WTC11 (cell line): ENCODE data around the gene ABCG1. TPM values are rescaled to one million over a fixed set of nuclear protein-coding genes. Genes with fewer than 3 reads are reported as not detected.

Experiments used
- ATAC-seq: fragments of 200-7000 bp; cut with Tn5 transposase; 2 replicates; pipeline ENCODE4 v1.10.0; 2021; ENCODE audit warnings: mild to moderate bottlenecking, moderate library complexity
- CTCF ChIA-PET: fragments of 300-600 bp; sonication (Branson Sonifier 250); formaldehyde crosslinking; loops from one replicate; lab custom pipeline; 2021; ENCODE audit warnings: antibody characterized with exemption; lab: Charles Lee
- POLR2A ChIA-PET: fragments of 350-600 bp; sonication (Branson Sonifier 250); formaldehyde crosslinking; loops from one replicate; lab custom pipeline; 2021; ENCODE audit warnings: antibody characterized with exemption; lab: Charles Lee
- DNase-seq: peaks from one replicate; pipeline ENCODE4 v3.0.0; 2021; ENCODE audit warnings: low spot score
- H3K27ac Mint-ChIP-seq: 2 replicates; pipeline ENCODE4 v1.8.0; 2021; ENCODE audit warnings: mixed read lengths
- H3K27me3 Mint-ChIP-seq: 2 replicates; pipeline ENCODE4 v1.8.0; 2021; ENCODE audit warnings: low read depth, mild to moderate bottlenecking, moderate library complexity, mixed read lengths
- H3K36me3 Mint-ChIP-seq: 2 replicates; pipeline ENCODE4 v1.8.0; 2021; ENCODE audit warnings: mixed read lengths
- H3K4me1 Mint-ChIP-seq: 2 replicates; pipeline ENCODE4 v1.8.0; 2022; ENCODE audit warnings: mixed read lengths
- H3K4me3 Mint-ChIP-seq: 2 replicates; pipeline ENCODE4 v1.8.0; 2021; ENCODE audit warnings: mild to moderate bottlenecking, moderate library complexity, mixed read lengths
- H3K9me3 Mint-ChIP-seq: 2 replicates; pipeline ENCODE4 v1.8.0; 2021; ENCODE audit warnings: mixed read lengths
- EMX1 ChIP-seq: fragments of 250-450 bp; sonication (Bioruptor Pico); IDR thresholded peaks from 2 replicates; pipeline ENCODE4 v1.8.0; 2021; ENCODE audit warnings: mild to moderate bottlenecking
- KAT7 ChIP-seq: sonication (generic); formaldehyde crosslinking; IDR thresholded peaks from 2 replicates; pipeline ENCODE4 v1.8.1; 2023; ENCODE audit warnings: missing genetic modification reagents, mild to moderate bottlenecking, borderline replicate concordance
- NFE2L1 ChIP-seq: sonication (generic); formaldehyde crosslinking; IDR thresholded peaks from 2 replicates; pipeline ENCODE4 v1.8.1; 2023; ENCODE audit warnings: missing genetic modification reagents
- NR1H2 ChIP-seq: sonication (generic); formaldehyde crosslinking; IDR thresholded peaks from 2 replicates; pipeline ENCODE4 v1.9.0; 2021; ENCODE audit warnings: mild to moderate bottlenecking, moderate library complexity, missing genetic modification reagents
- NR3C1 ChIP-seq: sonication (generic); formaldehyde crosslinking; conservative IDR thresholded peaks from 2 replicates; pipeline ENCODE4 v1.8.1; 2023; ENCODE audit warnings: low read depth, mild to moderate bottlenecking, missing genetic modification reagents
- RELA ChIP-seq: sonication (generic); formaldehyde crosslinking; IDR thresholded peaks from 2 replicates; pipeline ENCODE4 v1.8.1; 2022; ENCODE audit warnings: missing genetic modification reagents, mild to moderate bottlenecking, borderline replicate concordance
- SMAD4 ChIP-seq: sonication (generic); formaldehyde crosslinking; IDR thresholded peaks from 2 replicates; pipeline ENCODE4 v1.8.0; 2022; ENCODE audit warnings: mild to moderate bottlenecking, missing genetic modification reagents
- SOX15 ChIP-seq: fragments of 250-450 bp; sonication (Bioruptor Pico); IDR thresholded peaks from 2 replicates; pipeline ENCODE4 v1.9.0; 2021; ENCODE audit warnings: mild to moderate bottlenecking
- TCF7 ChIP-seq: sonication (generic); formaldehyde crosslinking; IDR thresholded peaks from 2 replicates; pipeline ENCODE4 v1.8.0; 2022; ENCODE audit warnings: mild to moderate bottlenecking, low read depth, missing genetic modification reagents, moderate library complexity
- TP53 ChIP-seq: sonication (generic); formaldehyde crosslinking; IDR thresholded peaks from 2 replicates; pipeline ENCODE4 v1.8.1; 2023; ENCODE audit warnings: mild to moderate bottlenecking, missing genetic modification reagents
- ZNF219 ChIP-seq: sonication (generic); formaldehyde crosslinking; IDR thresholded peaks from 2 replicates; pipeline ENCODE4 v1.8.0; 2023; ENCODE audit warnings: missing genetic modification reagents, mild to moderate bottlenecking, borderline replicate concordance
- ZNF263 ChIP-seq: sonication (generic); formaldehyde crosslinking; IDR thresholded peaks from 2 replicates; pipeline ENCODE4 v1.8.1; 2022; ENCODE audit warnings: low read depth, mild to moderate bottlenecking, moderate library complexity, missing genetic modification reagents
- ZNF416 ChIP-seq: fragments of 250-450 bp; sonication (Bioruptor Pico); IDR thresholded peaks from 2 replicates; pipeline ENCODE4 v1.9.0; 2021; ENCODE audit warnings: mild to moderate bottlenecking, inconsistent platforms
- ZNF671 ChIP-seq: fragments of 250-450 bp; sonication (Bioruptor Pico); IDR thresholded peaks from 2 replicates; pipeline ENCODE4 v1.8.0; 2021; ENCODE audit warnings: mild to moderate bottlenecking
- total RNA-seq: library from RNA; stranded (reverse); gene quantifications from 3 replicates; pipeline ENCODE4 v1.2.3, GENCODE V29; 2021
- TF ChIP-seq, protein P1 (sequence below): sonication (generic); formaldehyde crosslinking; IDR thresholded peaks from 2 replicates; pipeline ENCODE4 v1.8.0; 2023; ENCODE audit warnings: mild to moderate bottlenecking, missing genetic modification reagents
- TF ChIP-seq, protein P2 (sequence below): sonication (generic); formaldehyde crosslinking; IDR thresholded peaks from 2 replicates; pipeline ENCODE4 v1.8.1; 2022; ENCODE audit warnings: mild to moderate bottlenecking, moderate library complexity, missing genetic modification reagents
- TF ChIP-seq, protein P3 (sequence below): sonication (generic); formaldehyde crosslinking; IDR thresholded peaks from 2 replicates; pipeline ENCODE4 v1.8.1; 2022; ENCODE audit warnings: missing genetic modification reagents, borderline replicate concordance
- TF ChIP-seq, protein P4 (sequence below): sonication (generic); formaldehyde crosslinking; IDR thresholded peaks from 2 replicates; pipeline ENCODE4 v1.8.1; 2023; ENCODE audit warnings: mild to moderate bottlenecking, missing genetic modification reagents
- TF ChIP-seq, protein P5 (sequence below): sonication (generic); formaldehyde crosslinking; IDR thresholded peaks from 2 replicates; pipeline ENCODE4 v1.8.1; 2023; ENCODE audit warnings: mild to moderate bottlenecking, moderate library complexity, missing genetic modification reagents
- TF ChIP-seq, protein P6 (sequence below): sonication (generic); formaldehyde crosslinking; IDR thresholded peaks from 2 replicates; pipeline ENCODE4 v1.8.1; 2023; ENCODE audit warnings: mild to moderate bottlenecking, missing genetic modification reagents, moderate library complexity
- TF ChIP-seq, protein P7 (sequence below): fragments of 250-450 bp; sonication (Bioruptor Pico); IDR thresholded peaks from 2 replicates; pipeline ENCODE4 v1.9.0; 2021; ENCODE audit warnings: moderate library complexity, mild to moderate bottlenecking, inconsistent platforms, borderline replicate concordance

The ABCG1 gene
- total RNA-seq, 1 experiment from 2014 or later: 4.0 TPM

DNA sequence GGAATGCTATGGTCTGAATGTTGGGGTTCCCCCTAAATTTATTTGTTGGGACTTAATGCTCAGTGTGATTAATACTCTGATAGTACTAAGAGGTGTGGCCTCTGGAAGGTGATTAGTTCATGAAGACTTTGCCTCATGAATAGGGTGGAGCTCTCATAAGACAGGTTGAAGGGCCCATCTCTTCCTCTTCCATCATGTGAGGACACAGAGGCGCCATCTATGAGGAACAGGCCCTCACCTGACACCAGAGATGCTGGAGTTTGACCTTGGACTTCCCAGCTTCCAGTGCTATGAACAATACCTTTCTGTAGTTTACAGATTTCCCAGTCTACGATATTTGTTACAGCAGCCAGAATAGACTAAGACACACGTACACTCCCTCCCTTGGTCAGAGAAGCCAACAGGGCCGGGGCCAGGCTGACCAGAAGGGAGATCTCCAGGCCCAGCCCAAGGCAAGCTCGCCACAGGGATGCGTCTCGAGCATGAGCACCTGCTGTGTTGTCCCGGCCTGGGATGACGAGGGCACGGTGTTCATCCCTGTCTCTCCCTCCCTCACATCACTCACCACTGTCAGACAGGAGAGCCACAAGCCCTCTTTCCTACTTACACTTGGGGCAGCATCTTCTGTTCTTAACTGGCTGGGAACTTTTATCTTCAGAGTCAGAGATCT, 4.7 kb upstream of the ABCG1 start:
- CTCF ChIA-PET: no interaction called here
- H3K4me3 Mint-ChIP-seq: no peak overlapping the region
- H3K36me3 Mint-ChIP-seq: no peaks in the 10 kb centered on the region; the same call in 1 of the 2 replicates
- H3K27ac Mint-ChIP-seq: no peak overlapping the region
- TF ChIP-seq, protein P1, sequence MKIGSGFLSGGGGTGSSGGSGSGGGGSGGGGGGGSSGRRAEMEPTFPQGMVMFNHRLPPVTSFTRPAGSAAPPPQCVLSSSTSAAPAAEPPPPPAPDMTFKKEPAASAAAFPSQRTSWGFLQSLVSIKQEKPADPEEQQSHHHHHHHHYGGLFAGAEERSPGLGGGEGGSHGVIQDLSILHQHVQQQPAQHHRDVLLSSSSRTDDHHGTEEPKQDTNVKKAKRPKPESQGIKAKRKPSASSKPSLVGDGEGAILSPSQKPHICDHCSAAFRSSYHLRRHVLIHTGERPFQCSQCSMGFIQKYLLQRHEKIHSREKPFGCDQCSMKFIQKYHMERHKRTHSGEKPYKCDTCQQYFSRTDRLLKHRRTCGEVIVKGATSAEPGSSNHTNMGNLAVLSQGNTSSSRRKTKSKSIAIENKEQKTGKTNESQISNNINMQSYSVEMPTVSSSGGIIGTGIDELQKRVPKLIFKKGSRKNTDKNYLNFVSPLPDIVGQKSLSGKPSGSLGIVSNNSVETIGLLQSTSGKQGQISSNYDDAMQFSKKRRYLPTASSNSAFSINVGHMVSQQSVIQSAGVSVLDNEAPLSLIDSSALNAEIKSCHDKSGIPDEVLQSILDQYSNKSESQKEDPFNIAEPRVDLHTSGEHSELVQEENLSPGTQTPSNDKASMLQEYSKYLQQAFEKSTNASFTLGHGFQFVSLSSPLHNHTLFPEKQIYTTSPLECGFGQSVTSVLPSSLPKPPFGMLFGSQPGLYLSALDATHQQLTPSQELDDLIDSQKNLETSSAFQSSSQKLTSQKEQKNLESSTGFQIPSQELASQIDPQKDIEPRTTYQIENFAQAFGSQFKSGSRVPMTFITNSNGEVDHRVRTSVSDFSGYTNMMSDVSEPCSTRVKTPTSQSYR: no peak
- TF ChIP-seq, all 79 proteins: peak for 0
- DNase-seq (no peak), ATAC-seq (no peak)
- peaks cover 8% of the 10 kb centered on the region for H3K4me1 Mint-ChIP-seq
- peaks cover 28% of the 10 kb centered on the region for H3K9me3 Mint-ChIP-seq
- peaks cover 44% of the 10 kb centered on the region for H3K27me3 Mint-ChIP-seq
- POLR2A ChIA-PET: no interaction called here

DNA sequence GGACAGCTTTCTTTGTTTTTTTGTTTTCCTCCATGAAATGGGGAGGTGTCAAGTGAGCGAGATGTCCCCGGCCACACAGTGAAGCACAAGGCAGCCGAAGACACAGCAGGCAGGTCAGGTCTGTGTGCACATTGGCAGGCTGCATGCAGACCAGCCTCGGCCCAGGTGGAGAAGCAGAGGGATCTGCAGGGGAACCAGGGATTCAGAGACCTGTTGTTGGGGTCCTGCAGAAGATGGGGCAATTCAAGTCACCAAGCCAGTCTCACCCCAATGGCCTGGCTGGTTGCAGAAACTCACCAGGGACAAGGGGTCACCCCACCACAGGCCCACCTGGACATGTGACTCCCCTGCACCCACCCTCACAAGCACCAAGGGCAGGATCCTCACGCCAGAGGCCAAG, 4.0 kb upstream of the ABCG1 start:
- H3K4me3 Mint-ChIP-seq: no peak overlapping the region
- no peaks in the 10 kb centered on the region; the same call in 1 of the 2 replicates for H3K36me3 Mint-ChIP-seq
- ATAC-seq (no peak), DNase-seq (no peak)
- H3K27me3 Mint-ChIP-seq: peaks cover 42% of the 10 kb centered on the region
- CTCF ChIA-PET: no interaction called here
- TF ChIP-seq ZNF671 (no peak), NFE2L1 (CRISPR knock-in tag) (no peak), RELA (no peak), ZNF263 (CRISPR knock-in tag) (no peak), NR3C1 (CRISPR knock-in tag) (no peak), ZNF219 (CRISPR knock-in tag) (no peak), NR1H2 (CRISPR knock-in tag) (no peak), TP53 (no peak), SOX15 (CRISPR knock-in tag) (no peak), TCF7 (no peak), ZNF416 (no peak), KAT7 (CRISPR knock-in tag) (no peak), SMAD4 (CRISPR knock-in tag) (no peak), EMX1 (CRISPR knock-in tag) (no peak)
- TF ChIP-seq, protein P2, sequence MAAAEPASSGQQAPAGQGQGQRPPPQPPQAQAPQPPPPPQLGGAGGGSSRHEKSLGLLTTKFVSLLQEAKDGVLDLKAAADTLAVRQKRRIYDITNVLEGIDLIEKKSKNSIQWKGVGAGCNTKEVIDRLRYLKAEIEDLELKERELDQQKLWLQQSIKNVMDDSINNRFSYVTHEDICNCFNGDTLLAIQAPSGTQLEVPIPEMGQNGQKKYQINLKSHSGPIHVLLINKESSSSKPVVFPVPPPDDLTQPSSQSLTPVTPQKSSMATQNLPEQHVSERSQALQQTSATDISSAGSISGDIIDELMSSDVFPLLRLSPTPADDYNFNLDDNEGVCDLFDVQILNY (CRISPR knock-in tag): no peak
- TF ChIP-seq, protein P3, sequence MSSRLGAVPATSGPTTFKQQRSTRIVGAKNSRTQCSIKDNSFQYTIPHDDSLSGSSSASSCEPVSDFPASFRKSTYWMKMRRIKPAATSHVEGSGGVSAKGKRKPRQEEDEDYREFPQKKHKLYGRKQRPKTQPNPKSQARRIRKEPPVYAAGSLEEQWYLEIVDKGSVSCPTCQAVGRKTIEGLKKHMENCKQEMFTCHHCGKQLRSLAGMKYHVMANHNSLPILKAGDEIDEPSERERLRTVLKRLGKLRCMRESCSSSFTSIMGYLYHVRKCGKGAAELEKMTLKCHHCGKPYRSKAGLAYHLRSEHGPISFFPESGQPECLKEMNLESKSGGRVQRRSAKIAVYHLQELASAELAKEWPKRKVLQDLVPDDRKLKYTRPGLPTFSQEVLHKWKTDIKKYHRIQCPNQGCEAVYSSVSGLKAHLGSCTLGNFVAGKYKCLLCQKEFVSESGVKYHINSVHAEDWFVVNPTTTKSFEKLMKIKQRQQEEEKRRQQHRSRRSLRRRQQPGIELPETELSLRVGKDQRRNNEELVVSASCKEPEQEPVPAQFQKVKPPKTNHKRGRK: no peak
- TF ChIP-seq, protein P4, sequence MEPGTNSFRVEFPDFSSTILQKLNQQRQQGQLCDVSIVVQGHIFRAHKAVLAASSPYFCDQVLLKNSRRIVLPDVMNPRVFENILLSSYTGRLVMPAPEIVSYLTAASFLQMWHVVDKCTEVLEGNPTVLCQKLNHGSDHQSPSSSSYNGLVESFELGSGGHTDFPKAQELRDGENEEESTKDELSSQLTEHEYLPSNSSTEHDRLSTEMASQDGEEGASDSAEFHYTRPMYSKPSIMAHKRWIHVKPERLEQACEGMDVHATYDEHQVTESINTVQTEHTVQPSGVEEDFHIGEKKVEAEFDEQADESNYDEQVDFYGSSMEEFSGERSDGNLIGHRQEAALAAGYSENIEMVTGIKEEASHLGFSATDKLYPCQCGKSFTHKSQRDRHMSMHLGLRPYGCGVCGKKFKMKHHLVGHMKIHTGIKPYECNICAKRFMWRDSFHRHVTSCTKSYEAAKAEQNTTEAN (CRISPR knock-in tag): no peak
- TF ChIP-seq, protein P5, sequence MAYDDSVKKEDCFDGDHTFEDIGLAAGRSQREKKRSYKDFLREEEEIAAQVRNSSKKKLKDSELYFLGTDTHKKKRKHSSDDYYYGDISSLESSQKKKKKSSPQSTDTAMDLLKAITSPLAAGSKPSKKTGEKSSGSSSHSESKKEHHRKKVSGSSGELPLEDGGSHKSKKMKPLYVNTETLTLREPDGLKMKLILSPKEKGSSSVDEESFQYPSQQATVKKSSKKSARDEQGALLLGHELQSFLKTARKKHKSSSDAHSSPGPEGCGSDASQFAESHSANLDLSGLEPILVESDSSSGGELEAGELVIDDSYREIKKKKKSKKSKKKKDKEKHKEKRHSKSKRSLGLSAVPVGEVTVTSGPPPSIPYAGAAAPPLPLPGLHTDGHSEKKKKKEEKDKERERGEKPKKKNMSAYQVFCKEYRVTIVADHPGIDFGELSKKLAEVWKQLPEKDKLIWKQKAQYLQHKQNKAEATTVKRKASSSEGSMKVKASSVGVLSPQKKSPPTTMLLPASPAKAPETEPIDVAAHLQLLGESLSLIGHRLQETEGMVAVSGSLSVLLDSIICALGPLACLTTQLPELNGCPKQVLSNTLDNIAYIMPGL (CRISPR knock-in tag): no peak
- TF ChIP-seq, protein P6, sequence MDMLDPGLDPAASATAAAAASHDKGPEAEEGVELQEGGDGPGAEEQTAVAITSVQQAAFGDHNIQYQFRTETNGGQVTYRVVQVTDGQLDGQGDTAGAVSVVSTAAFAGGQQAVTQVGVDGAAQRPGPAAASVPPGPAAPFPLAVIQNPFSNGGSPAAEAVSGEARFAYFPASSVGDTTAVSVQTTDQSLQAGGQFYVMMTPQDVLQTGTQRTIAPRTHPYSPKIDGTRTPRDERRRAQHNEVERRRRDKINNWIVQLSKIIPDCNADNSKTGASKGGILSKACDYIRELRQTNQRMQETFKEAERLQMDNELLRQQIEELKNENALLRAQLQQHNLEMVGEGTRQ: no peak
- TF ChIP-seq, protein P7, sequence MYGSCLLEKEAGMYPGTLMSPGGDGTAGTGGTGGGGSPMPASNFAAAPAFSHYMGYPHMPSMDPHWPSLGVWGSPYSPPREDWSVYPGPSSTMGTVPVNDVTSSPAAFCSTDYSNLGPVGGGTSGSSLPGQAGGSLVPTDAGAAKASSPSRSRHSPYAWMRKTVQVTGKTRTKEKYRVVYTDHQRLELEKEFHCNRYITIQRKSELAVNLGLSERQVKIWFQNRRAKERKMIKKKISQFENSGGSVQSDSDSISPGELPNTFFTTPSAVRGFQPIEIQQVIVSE (CRISPR knock-in tag): no peak
- TF ChIP-seq, all 79 proteins: peak for 0
- peaks cover 2% of the 10 kb centered on the region for H3K4me1 Mint-ChIP-seq
- H3K9me3 Mint-ChIP-seq: peaks cover 28% of the 10 kb centered on the region
- POLR2A ChIA-PET: no interaction called here
- H3K27ac Mint-ChIP-seq: no peak overlapping the region
